GM18861 (cell line): Measurements from ENCODE around the gene DPM2.

Experiments
- ATAC-seq: cut with Tn5 transposase; IDR thresholded peaks from one replicate; pipeline ENCODE4 v1.9.1; 2021; ENCODE audit not compliant: unreplicated experiment

The DPM2 gene, protein sequence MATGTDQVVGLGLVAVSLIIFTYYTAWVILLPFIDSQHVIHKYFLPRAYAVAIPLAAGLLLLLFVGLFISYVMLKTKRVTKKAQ

GRCh38 chr9:127937388-127938297, at the start of gene DPM2:
DPM2 (minus strand) TSS chr9:127937854; CDS start chr9:127937820, 34 bp downstream.
- peak; percentile 83 for ATAC-seq

DNA sequence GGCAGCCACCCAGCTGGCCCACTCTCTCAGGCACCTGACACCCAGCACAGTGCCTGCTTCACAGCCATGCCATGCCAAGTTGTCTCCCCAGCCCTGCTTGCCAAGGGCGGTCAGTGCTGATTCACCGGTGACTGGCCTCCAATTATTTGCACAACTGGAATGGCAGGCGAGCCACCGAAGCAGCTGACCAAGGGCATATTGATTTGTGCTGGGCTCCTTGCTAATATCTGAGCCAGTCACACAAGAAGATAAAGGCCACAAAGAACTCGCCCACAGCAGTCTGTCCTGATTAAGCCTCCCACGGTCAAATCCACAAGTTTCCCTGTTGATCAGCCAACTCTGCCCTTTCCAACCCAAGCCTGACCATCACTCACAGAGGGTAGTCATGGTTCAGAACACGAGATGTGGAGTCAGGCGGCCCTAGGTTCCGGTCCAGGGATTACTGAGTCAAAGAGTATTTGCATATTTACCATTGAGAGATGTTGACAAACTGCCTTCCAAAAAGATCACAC, 49.5 kb upstream of the DPM2 start:
- ATAC-seq = no peak

GRCh38 chr9:127985011-127985410, 47.4 kb upstream of the DPM2 start:
- ATAC-seq = no peak

- ATAC-seq = peak; percentile 36
These were observed 46.2 kb upstream of the DPM2 start for GRCh38 chr9:127983847-127984289.

DNA sequence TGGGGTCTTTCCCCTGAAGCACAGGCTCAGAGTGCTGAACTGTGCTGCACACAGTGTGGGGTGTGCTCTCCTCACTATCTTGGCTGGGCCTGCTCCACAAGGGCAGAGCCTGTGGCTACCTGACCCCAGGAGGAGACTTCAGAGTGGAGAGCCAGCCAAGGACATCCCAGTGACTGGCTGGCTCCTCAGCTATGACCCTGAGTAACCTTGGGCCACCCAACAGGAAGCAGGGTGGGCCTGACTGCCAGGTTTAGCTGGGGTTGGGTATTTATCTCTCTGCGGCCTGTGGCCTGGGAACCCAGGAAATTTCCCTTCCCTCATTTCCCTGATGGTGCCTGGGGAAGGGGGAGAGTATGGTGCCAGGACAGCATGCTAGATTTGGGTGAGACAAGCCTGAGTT, 45.3 kb upstream of the DPM2 start:
- no peak for ATAC-seq

GRCh38 chr9:127981559-127982121, 44.0 kb upstream of the DPM2 start:
- no peak for ATAC-seq

GRCh38 chr9:127980706-127981558, 43.3 kb upstream of the DPM2 start, which contains the start of gene EEIG1:
EEIG1 (minus strand) TSS chr9:127980989; CDS start chr9:127980137, 852 bp downstream.
- ATAC-seq = peak; percentile 58

- ATAC-seq = peak; percentile 24
These were observed 42.5 kb upstream of the DPM2 start for GRCh38 chr9:127980060-127980705.

- no peak for ATAC-seq
These were observed 41.8 kb upstream of the DPM2 start for GRCh38 chr9:127979333-127980059.

- no peak for ATAC-seq
These were observed 41.3 kb upstream of the DPM2 start for GRCh38 chr9:127979015-127979332.

- no peak for ATAC-seq
These were observed 40.4 kb upstream of the DPM2 start for GRCh38 chr9:127977884-127978647.

GRCh38 chr9:127977009-127977883, 39.6 kb upstream of the DPM2 start:
- ATAC-seq = no peak

- no peak for ATAC-seq
These were observed 38.8 kb upstream of the DPM2 start for GRCh38 chr9:127976498-127976897.

GRCh38 chr9:127975376-127976315, 38.0 kb upstream of the DPM2 start:
- ATAC-seq = no peak

GRCh38 chr9:127974769-127975261, 37.2 kb upstream of the DPM2 start:
- ATAC-seq = no peak

DNA sequence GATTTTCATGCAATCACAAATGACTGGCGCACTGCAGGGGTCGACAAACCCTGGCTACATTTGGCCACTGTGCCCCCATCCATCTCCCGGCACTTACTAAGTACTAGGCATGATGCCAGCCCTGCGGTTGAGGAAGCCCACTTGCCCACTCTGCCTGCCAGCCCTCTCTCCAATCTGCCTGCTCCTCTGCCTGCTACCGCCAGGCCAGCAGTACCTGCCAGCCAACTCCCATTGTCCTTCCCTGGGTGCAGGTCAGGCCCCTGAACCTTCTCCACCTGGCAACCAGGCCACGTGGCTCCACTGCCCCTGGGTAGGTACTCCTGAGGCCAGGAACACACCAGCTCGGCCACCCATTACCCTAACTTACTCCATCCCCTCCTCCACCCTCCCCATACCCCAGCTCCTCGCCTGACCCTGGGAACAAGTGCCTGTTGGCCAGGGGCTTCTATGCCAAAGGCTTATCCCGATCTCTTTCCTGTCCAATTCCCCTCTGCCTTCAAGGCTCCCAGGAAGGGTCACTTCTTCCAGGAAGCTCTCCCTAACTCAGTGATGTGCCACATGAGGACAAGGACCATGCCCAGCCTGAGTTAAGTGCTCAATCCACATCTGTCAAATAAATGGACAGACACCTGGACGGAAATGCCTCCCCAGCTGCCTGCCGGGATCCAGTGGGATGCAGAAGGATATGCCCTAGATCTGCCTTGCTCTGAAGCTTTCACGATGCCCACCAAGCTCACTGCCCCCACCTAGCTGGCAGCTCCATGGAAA, 36.5 kb upstream of the DPM2 start:
- ATAC-seq = no peak
